GM21447 (cell line): Measurements from ENCODE around the gene CMTM3.
"Not testable (repeated sequence)": the region's sequence is repeated elsewhere in the genome, so short reads cannot be mapped to it uniquely, and the experiment has no call there.

ENCODE experiments used
- ATAC-seq: cut with Tn5 transposase; IDR thresholded peaks from one replicate; pipeline ENCODE4 v1.9.1; 2021; ENCODE audit not compliant: unreplicated experiment

CMTM3 gene, protein sequence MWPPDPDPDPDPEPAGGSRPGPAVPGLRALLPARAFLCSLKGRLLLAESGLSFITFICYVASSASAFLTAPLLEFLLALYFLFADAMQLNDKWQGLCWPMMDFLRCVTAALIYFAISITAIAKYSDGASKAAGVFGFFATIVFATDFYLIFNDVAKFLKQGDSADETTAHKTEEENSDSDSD

DNA sequence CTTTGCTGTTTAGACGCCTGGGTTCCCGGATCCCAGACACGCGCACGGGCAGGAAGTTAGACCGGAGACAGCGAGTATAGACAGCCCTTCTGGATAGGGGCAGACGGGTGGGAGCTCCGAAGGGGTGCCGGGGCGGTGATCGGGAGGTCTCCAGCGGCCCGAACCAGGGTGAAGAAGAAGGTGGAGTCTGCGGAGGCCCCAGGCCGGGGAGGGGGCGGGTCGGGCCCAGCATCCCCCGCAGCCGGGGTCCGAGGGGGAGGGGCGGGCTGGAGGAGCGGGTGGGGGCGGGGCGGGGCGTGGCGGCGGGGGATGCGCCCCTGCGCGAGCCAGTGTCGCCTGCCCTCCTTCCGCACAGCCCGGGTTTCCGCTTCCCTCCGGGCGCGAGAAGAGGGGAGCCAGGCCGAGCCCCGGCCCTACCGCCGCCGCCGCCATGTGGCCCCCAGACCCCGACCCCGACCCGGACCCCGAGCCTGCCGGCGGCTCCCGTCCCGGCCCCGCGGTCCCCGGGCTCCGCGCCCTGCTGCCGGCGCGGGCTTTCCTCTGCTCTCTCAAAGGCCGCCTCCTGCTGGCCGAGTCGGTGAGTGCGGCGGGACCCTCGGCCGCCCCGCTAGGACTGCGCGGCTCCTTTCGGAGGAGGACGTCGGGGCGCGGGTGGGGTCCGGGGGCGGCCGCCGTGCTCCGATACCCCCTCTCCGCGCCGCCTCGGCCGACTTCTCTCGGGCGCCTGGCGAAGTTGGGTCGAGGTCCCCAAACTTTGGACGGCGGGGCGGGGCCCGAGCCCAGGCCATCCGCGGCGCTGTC lies at the start of gene CMTM3:
TSS of gene CMTM3 (plus strand) at position 329 of the 801 bp plus-strand sequence. CDS start at position 431, 102 bp downstream.
- ATAC-seq: peak; percentile 34

DNA sequence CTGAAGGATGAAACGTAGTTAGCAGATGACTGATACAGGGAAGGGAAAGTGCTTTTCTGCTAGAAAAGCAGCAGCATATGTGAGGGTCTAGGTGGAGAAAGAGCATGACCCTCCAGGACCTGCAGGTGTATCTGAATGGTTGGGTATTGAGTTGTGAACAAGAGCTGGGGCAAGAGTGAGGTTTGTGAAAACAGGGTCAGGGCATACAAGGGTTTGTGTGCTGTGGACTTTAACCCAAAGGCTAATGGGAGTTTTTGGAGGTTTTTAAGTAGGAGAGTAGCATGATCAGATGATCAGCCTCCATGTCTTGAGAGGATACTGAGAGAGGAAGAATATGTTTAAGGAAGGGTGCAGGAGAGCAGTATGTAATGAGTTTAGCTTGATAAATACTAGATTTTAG lies 44.4 kb upstream of the CMTM3 start:
- ATAC-seq: no peak

DNA sequence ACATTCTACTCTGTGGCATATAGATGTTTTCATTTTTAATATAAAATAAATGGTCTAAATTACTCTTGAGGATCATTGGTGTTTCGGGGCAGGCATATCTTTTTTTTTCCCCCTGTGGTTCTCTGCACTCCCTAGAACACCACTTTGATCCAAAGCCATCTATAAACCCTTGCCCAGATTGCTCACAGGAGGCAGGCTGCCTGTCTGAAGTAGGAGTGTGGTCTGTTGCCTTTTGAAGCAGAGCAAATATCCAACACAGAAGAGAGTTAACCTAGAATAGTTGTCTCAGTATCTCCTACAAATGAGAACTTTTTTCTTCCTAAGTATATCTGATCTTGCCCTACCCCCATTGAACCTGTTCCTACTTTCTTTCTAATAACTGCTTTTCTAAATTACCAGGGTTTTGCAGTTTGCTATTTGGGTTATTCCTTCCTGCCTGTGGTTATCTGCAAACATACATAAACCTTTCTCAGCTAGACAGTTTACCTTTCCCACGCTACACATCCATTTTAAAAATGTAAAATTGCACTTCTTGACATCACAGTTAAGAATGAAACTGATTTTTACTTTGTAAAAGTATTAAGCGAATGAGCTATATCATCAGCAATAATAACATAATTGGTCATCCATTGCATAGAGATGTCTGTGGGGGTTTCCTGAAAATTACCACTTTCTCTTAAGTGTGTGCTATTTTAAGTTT lies 43.0 kb upstream of the CMTM3 start:
- ATAC-seq: no peak

DNA sequence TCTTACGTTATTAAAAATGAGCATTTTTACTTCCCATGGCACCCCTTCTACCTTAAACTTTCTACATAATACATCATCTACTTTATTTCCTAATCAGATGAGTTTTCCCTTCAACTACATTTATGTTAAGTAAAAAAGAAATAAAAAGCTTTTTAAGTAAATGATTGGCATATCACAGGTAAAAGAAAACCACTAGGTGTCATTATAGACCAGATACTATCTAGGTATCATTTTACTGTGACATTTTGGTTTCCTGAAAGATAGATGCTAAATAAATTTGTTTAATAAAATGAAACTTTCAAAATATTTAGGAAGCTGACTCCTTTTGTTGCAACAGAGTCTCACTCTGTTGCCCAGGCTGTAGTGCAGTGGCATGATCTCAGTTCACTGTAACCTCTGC lies 42.1 kb upstream of the CMTM3 start:
- ATAC-seq: no peak

DNA sequence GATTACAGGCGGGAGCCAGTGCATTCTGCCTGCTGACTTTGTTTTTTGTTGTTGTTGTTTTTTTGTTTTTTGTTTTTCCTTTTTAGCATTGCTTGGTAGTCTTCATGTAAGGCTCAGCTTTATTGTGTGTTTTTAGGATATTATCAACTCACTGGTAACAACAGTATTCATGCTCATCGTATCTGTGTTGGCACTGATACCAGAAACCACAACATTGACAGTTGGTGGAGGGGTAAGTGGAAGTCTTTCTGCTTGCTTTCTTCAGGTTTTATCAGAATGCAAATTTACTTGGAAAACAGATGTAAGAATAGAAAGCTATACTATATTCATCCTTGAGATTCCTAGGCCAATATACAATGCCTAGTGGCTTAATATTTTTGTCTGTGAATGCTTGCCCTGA lies 41.5 kb upstream of the CMTM3 start:
- ATAC-seq: no peak

DNA sequence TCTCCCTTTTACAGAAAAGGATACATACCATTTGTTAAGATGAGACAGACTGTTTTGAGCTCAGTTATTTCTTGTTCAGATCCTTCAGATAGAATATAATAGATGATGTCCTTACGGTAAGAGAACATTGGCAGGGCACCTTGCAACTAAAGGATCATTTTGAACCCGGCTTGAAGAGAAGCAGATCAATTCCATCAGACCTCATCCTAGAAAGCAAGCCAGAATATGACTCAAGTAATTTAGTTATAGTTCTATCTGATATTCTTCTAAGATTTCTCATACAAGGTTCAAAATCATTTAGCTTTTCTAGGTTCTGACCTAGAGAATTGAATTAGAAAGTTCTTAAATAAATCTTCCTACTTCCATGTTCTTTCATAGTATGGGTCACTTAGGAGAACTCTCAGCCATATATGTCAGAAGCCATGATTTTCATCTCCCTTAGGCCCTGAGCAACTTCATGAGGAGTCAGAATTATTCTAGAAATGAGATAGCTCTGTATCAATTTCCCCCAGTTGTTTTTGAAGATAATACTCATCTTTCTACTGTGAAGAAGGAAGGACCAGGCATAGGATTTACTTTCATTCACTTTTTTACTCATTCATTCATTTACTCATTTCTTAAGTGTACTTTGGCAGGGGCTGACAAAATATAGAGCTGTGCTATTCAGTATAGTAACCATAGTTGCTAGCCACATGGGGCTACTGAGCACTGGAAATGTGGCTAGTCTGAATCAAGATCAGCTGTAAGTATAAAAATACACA lies 40.8 kb upstream of the CMTM3 start:
- ATAC-seq: no peak

DNA sequence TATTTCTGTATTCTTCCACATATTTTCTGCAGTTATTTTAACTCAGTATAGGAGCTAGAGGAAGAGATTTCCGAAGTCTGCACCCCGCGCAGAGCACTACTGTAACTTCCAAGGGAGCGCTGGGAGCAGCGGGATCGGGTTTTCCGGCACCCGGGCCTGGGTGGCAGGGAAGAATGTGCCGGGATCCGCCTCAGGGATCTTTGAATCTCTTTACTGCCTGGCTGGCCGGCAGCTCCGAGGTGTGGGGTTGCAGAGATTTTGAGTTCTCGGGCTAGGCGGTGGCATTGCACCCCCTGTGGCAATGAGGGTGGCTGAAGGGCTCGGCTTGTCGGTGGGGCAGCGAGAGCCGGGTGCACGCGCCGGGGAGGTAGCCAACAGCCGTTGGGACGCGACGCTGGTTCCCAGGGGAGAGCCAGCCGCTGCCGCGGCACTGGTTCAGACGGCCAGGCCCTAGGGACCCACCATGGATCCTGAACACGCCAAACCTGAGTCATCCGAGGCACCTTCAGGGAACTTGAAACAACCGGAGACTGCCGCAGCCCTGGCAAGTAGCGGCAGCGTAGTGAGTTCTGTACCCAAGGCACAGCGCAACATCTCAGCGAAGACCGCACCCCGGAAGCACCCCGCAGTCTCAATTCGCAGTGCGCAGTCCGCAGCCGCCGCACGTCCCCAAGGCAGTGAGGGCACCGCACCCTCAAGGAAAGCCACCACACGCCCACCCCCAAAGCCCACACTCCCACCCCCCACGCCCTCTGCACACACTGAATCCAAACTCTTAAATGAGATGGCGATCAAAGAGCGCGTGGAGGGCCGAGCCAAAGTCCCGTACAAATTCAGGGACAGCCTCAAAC lies 38.2 kb upstream of the CMTM3 start, which contains the start of gene CMTM1:
TSS of gene CMTM1 (plus strand) at position 389 of the 851 bp plus-strand sequence. CDS start at position 464, 75 bp downstream.
- no peak for ATAC-seq

DNA sequence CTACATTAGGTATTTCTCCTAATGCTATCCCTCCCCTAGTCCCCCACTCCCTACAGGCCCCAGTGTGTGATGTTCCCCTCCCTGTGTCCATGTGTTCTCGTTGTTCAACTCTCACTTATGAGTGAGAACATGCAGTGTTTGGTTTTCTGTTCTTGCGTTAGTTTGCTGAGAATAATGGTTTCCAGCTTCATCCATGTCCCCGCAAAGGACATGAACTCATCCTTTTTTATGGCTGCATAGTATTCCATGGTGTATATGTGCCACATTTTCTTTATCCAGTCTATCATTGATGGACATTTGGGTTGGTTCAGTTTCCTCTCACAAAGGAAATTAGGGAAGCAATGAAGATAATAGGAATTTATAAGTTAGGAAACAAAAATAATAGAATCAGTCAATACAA lies 37.2 kb upstream of the CMTM3 start:
- ATAC-seq: not testable (repeated sequence)

DNA sequence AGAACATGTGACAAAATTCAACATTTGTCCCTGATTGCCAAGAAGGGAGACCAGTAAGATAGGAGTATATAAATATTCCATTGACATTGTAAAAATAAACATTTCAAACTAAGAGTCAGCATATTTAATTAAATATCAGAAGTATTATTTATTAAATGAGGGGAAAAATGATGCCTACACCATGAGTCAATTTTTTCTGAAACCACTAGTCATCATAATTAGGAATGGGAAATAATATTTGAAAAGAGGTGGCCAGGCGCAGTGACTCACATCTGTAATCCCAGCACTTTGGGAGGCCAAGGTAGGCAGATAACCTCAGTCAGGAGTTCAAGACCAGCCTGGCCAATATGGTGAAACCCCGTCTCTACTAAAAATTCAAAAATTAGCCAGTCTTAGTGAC lies 36.1 kb upstream of the CMTM3 start:
- no peak for ATAC-seq

DNA sequence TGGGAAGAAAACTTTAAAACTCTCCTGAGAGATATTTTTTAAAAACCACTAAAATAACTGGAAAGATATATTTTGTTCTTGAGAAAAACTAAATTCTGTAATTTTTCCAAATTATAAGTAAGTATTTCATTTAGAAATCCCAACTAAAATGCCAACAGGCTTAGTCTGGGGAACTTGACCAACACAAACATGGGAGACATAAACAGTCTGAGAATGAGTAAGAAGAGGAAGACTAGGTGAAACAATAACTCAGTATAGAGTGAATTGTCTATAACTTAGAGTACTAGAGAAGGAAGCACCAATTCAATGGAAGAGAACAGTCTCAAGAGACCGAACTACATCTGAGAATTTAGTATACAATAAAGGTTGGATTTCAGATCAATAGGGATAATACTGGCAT lies 35.4 kb upstream of the CMTM3 start:
- no peak for ATAC-seq

DNA sequence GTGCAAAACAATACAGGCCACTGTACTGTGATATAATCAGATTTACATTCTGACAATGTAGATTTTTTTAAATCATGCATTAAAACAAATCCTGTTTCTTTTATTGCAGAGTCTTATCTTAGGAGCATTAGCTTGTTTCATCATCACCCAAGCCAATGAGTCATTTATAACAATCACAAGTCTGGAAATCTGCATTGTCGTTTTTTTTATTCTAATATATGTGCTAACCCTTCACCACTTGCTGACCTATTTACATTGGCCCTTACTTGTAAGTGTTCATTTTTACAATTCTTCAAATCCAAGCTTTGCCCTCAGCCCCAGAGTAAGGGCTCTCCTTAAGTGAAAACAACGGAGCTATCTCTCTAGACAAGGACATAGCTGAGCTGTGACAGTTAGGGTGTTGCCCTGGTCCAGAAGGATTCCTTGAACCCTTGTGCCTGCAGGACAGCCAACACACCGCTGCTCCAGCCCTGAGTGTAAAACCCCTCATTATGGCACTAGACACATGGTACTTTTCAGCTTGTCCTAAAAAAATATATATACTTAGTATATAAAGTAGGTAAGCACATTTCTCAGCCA lies 34.6 kb upstream of the CMTM3 start:
- ATAC-seq: no peak

DNA sequence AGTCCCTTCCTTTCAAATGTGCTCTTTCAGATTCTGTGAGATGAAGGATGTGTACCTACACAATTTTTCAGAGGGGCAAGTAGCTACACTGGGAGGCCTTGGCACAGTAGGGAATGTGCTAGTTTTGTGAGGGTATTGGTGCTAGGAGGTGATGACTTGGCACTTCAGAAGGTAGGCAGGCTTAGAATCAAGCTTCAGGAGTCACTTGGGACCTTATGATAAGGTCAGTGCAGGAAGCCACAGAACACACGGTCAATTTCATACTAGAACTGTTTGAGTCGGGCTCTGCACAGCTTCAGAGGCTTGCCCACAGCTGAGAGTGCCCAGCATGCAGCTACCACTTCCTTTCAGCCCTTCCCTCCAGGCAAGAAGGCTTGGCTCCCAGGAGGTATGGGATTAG lies 32.1 kb upstream of the CMTM3 start:
- no peak for ATAC-seq

DNA sequence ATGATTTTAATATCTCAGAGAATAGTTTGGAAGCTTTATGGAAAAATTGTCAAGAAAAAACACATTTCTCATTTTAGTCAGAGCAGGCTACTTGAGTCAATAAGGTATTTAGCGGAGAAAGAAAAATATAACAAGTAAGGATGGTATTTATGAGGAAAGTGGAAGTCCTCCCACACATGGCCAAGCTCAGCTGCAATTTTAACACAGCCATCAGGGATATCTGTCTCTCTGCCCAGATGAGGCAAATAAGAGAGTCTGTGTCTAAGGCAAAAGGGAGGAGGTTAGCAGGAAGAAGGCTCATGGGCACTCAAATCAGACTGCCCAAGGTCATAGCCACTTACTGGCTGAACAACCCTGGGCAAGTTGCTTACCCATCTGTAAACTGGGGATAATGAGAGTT lies 30.4 kb upstream of the CMTM3 start:
- ATAC-seq: no peak

DNA sequence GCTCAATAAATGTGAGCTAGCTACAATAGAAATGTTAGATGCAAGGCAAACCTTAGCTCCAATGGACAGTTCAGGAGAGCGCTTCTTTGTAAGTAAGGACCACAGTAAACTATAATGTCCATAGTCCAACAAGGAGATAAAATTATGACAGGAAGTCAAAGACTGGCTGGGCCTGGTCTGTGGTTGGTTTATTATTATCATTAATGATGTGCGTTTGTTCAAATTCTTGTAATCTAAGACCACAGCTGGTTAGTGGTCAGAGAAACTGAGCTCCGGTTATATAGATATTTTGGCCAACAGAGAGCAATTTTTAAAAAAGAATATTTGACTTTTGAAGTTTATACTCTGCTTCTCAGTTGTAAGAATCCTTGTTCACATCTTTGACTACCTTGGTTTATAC lies 30.0 kb upstream of the CMTM3 start:
- ATAC-seq: no peak

DNA sequence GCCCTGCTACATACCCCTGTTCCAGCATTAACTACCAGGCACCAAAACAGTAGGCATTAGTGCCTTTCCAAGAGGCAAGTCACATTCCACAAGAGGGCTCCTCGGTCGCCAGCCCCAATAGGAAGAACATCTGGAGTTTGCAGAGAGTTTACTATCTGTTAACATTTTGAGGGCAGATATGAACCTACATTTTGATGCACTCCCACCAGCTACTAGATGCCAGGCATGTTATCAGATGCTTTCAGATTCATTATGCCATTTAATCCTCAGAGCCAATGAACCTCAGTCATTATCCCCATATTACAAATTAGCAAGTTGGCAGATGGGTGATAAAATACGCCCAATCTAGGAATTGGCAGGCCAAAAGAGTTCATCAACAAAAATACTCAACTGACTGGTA lies 29.4 kb upstream of the CMTM3 start:
- ATAC-seq: no peak

DNA sequence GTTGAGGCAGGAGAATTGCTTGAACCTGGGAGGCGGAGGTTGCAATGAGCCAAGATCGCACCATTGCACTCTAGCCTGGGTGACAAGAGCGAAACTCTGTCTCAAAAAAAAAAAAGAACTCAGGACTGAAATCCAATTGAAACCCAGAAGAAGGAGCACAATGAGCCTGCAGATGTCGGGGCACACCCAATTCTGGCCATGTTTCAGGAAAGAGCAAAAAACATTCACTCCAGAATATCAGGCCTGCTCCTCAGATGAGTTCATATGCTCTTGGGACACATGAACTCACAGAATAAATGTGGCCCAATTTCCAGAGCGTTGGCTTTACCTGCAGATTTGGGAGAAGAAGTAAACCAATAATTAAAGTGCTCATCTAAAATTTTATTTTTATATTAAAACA lies 28.2 kb upstream of the CMTM3 start:
- ATAC-seq: no peak

DNA sequence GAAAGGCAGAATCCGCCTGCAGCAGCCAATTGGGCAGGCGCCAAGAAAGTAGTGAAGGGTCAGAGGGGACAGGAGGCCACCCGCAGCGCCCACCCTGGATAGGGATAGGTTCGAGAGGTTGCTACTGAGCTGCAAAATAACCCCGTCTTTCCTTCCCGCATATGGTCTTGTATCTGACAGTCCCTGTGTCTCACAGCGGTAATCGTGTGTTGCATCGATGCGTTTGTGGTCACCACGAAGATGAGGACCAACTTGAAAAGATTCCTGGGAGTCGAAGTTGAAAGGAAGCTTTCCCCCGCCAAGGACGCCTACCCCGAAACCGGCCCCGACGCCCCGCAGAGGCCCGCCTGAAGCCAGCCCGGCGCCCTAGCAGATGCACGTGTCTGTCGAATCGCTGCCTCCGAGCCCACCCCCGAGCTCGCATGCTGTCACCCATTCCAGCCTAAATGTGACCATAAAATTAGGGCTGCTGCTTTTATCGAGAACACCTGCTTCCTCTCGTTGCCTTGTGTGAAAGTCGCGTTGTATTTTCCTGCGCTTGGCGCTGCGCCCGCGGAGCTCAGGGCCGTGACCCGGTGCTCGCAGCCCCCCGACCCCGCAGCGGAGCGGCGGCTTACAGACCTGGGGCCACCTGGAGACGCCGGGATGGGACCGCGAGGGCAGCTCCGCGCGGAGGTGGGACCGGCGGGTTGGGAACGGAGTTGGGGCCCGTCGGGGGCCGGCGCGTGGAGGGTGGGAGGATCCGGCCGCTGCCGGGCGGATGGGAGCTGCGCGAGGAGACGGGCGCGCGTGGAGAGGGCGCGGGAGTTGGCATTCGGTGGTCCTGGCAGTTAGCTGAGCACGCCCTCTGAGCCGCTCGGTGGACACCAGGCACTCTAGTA lies 25.6 kb upstream of the CMTM3 start, which contains the start of gene CMTM2:
TSS of gene CMTM2 (plus strand) at position 813 of the 881 bp plus-strand sequence. CDS start 145 bp downstream, outside the sequence.
- ATAC-seq: no peak

DNA sequence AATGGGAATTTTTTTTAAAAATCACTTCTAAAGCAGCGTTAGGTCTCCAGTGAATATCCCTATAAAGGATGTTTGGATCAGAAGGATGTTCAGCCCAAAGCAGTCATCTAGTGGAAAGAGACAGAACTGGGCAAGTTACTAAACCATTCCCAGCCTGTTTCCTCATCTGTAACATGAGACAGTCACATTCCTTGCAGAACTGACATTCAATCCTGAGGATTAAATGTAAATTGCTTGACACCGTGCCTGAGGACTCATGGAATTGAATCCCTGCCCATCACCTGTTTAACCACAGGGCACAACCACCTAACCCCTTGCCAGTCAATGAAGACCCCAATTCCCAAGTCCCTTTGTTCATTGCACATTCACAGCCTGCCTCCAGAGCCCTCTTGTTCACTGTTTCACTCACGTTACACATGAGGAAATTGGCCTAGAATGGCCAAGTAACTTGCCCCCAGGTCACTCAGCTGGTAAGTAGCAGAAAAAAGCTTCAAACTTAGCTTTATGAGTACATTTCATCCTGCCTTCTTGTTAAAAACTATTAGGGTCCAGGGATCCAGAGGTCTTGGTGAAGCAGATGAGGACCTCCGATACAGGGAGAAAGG lies 23.8 kb upstream of the CMTM3 start:
- no peak for ATAC-seq
